RWPE2 (cell line): Measurements from ENCODE around the gene ADGRB3.

ENCODE experiments used
- ATAC-seq: fragments of 200-7000 bp; cut with Tn5 transposase; 3 replicates; pipeline ENCODE4 v1.9.1; 2021; ENCODE audit warnings: low read depth
- DNase-seq: peaks from one replicate; pipeline ENCODE4 v3.0.0-alpha.2; 2020; ENCODE audit warnings: low spot score
- H3K27ac ChIP-seq: fragments of 450-650 bp; 2 replicates; pipeline ENCODE4 v1.5.1; 2017; ENCODE audit warnings: mild to moderate bottlenecking; ENCODE audit not compliant: poor library complexity, severe bottlenecking
- H3K27me3 ChIP-seq: fragments of 250-450 bp; sonication (Bioruptor Pico); 2 replicates; pipeline ENCODE4 v1.5.1; 2021; ENCODE audit warnings: mild to moderate bottlenecking, moderate library complexity; ENCODE audit not compliant: insufficient read depth, poor library complexity, severe bottlenecking
- H3K36me3 ChIP-seq: fragments of 250-450 bp; sonication (Bioruptor Pico); 2 replicates; pipeline ENCODE4 v1.5.1; 2020; ENCODE audit warnings: low read depth, mild to moderate bottlenecking, moderate library complexity
- H3K4me1 ChIP-seq: fragments of 250-450 bp; sonication (Bioruptor Pico); 2 replicates; pipeline ENCODE4 v1.5.1; 2021; ENCODE audit warnings: mild to moderate bottlenecking, moderate library complexity; ENCODE audit not compliant: insufficient read depth, poor library complexity, severe bottlenecking
- H3K4me3 ChIP-seq: fragments of 250-450 bp; sonication (Bioruptor Pico); 2 replicates; pipeline ENCODE4 v1.5.1; 2021; ENCODE audit warnings: mild to moderate bottlenecking, moderate library complexity; ENCODE audit not compliant: severe bottlenecking
- H3K9me3 ChIP-seq: fragments of 250-450 bp; sonication (Bioruptor Pico); 2 replicates; pipeline ENCODE4 v1.5.1; 2021; ENCODE audit warnings: mild to moderate bottlenecking, moderate library complexity; ENCODE audit not compliant: severe bottlenecking
- TF ChIP-seq, protein P1 (sequence below): fragments of 450-650 bp; IDR thresholded peaks from one replicate; pipeline ENCODE4 v1.5.1; 2017; ENCODE audit warnings: mild to moderate bottlenecking, moderate library complexity; ENCODE audit not compliant: poor library complexity, severe bottlenecking

ADGRB3 gene

DNA sequence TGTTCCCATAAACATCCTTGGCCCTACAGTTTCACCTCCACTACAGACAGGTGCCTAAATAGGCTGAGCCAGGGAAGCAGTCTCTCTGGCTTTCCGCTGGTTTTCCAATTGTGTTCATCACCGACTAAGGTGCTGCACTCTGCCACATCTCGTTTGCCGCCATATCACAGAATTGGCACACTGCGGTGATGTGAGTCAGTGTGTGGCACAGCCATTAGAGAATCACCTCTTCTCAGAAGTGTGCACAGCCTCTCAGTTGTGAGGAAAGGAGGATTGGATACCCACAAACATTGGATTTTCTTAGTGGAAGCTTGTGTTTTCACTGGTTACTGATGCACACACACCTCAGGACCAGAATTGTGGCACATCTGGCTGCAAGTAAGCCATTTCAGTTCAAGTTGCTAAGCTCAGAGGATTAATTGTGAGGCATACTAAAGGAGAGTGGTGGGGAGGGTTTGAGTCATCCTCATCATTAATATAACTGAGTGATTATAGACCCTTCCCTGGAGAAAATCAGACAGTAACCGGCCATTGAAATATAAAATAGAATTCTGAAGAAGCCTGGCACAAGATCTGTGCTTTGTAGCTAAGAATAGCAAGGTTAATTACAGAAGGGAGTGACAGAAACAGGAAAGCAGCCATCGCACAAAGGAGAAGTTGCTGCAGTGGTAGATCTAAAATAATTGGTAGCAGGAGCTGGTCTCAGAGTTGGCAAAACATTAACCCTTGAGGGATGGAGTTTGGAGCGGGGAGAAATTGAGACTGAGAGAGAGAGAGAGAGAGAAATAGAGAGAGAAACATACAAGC, 654.8 kb downstream of the ADGRB3 start:
- no peak for DNase-seq
- ATAC-seq: no peak
- H3K4me1 ChIP-seq: no peaks in the 10 kb centered on the region
- H3K27me3 ChIP-seq: no peaks in the 10 kb centered on the region
- no peak overlapping the region for H3K4me3 ChIP-seq
- no peak overlapping the region for H3K27ac ChIP-seq
- no peaks in the 10 kb centered on the region for H3K36me3 ChIP-seq
- no peaks in the 10 kb centered on the region for H3K9me3 ChIP-seq
- TF ChIP-seq, protein P1, sequence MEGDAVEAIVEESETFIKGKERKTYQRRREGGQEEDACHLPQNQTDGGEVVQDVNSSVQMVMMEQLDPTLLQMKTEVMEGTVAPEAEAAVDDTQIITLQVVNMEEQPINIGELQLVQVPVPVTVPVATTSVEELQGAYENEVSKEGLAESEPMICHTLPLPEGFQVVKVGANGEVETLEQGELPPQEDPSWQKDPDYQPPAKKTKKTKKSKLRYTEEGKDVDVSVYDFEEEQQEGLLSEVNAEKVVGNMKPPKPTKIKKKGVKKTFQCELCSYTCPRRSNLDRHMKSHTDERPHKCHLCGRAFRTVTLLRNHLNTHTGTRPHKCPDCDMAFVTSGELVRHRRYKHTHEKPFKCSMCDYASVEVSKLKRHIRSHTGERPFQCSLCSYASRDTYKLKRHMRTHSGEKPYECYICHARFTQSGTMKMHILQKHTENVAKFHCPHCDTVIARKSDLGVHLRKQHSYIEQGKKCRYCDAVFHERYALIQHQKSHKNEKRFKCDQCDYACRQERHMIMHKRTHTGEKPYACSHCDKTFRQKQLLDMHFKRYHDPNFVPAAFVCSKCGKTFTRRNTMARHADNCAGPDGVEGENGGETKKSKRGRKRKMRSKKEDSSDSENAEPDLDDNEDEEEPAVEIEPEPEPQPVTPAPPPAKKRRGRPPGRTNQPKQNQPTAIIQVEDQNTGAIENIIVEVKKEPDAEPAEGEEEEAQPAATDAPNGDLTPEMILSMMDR: no peak

DNA sequence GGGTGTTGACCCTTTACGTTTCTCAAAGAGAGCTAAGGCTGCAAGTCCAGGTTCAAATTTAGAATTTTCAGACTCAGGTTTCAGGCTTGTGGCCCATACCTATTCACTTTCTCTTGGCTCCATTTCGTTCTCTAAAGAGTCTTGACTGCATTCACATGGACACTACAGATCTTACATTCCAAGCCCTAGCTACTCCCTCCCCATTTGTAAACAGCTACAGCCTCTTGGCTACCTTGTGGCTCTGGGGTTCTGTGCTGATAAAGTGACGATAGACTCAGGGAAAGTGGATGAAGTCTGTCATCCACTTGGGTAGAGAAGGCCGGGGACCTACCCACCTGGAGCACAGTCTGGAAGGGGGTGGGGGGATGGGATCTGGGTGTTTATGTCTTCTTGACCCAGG, 658.4 kb downstream of the ADGRB3 start:
- Histone ChIP-seq H3K4me3 (no peak overlapping the region), H3K27me3 (no peaks in the 10 kb centered on the region), H3K9me3 (no peaks in the 10 kb centered on the region), H3K36me3 (no peaks in the 10 kb centered on the region), H3K4me1 (no peaks in the 10 kb centered on the region), H3K27ac (no peak overlapping the region)
- TF ChIP-seq, protein P1: no peak
- ATAC-seq (no peak), DNase-seq (no peak)

DNA sequence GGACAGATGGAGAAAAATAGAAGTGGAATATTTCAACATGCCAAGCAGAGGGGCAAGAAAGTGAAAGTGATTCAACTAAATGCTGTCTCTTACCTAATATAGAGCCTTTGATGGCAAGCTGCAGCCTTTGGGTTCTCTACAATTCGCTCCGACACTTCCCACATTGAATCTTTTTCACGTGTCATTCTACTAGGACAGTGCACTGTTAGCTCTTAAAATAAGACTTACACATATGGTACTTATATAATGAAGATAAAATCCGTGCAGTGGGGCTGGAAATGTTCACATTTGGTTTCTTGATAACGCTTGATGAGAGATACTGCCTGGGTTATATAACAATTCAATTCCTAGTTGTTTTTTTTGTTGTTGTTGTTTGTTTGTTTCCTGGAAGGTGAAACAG, 659.3 kb downstream of the ADGRB3 start:
- Histone ChIP-seq H3K9me3 (no peaks in the 10 kb centered on the region), H3K4me3 (no peak overlapping the region), H3K4me1 (no peaks in the 10 kb centered on the region), H3K27me3 (no peaks in the 10 kb centered on the region), H3K27ac (no peak overlapping the region), H3K36me3 (no peaks in the 10 kb centered on the region)
- ATAC-seq: no peak
- TF ChIP-seq, protein P1: no peak
- DNase-seq: no peak

DNA sequence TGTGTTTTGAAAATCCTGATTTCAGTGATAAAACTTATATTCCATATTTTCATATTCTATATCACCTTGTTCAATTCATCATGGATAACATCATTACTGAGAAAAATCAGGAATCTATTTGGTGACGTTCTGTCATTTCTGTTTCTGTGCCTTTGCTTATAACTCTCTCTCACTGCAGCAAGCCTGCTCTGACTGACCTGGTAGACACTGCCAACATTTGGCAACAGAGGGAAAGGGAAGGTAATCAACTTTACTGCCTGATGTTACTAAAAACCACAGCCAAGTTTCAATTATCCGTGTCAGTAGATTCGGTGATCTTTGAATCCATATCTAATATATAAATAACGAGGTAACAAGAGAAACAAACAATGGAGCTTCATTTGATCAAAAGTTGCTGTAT, 659.8 kb downstream of the ADGRB3 start:
- TF ChIP-seq, protein P1: no peak
- Histone ChIP-seq H3K27ac (no peak overlapping the region), H3K27me3 (no peaks in the 10 kb centered on the region), H3K36me3 (no peaks in the 10 kb centered on the region), H3K9me3 (no peaks in the 10 kb centered on the region), H3K4me1 (no peaks in the 10 kb centered on the region), H3K4me3 (no peak overlapping the region)
- ATAC-seq: no peak
- no peak for DNase-seq

DNA sequence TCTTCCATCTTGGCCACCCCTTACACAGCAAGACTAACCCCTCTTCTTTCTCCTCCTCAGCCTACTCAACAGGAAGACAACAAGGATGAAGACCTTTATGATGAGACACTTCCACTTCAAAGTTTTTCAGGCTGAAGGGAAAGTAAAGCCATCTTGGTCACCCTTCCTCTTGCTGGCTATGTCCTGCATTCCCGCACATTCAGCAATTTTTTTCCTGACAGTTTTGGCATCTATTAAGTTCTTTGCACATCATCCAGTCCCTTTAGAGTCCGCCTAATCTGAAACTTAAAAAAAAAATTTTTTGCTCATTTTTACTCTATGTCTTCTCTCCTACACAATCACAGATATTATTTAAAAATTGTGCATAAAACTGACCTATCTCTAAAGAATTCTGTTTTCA, 668.3 kb downstream of the ADGRB3 start:
- ATAC-seq (no peak), DNase-seq (no peak)
- no peaks in the 10 kb centered on the region for H3K4me1 ChIP-seq
- no peak overlapping the region for H3K4me3 ChIP-seq
- TF ChIP-seq, protein P1: no peak
- H3K27ac ChIP-seq: no peak overlapping the region
- H3K27me3 ChIP-seq: peaks cover 3% of the 10 kb centered on the region
- no peaks in the 10 kb centered on the region for H3K9me3 ChIP-seq
- H3K36me3 ChIP-seq: no peaks in the 10 kb centered on the region
